ENCODE measurements around the gene LSAMP. TPM values are rescaled to one million over a fixed set of nuclear protein-coding genes. Genes with fewer than 3 reads are reported as not detected.

The LSAMP gene
- total RNA-seq, 1 experiment from 2014 or later = 0.90 TPM

DNA sequence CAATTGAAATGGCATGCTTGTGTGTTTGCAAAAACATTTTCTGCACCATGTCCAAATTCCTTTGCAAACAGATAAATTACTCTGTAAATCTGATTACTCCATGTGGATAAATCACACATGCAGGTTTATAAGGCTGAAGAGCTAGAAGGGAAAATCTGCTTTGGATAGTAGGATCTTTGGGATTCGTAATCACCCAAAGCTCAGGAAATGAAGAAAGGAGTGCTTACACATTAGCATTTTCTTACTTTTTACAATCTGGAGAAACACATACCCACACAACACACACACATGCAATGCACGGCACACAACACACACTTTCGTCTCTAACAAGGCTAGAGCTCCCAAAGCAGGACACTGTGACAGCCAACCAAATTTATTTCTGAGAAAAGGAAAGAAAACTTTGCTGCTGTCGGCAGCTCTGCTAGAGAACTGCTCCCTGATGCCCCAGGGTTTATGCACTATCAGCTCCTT, 2.1 kb downstream of the LSAMP start:
- no CpG with 5 or more reads among the region's 4 CpGs for WGBS (ENCODE audit: extremely low coverage, insufficient read length, low lambda C conversion rate)
- Histone ChIP-seq H4K8ac (replicated peaks; ENCODE audit: insufficient read length, low read depth, low read length) (no peak overlapping the region), H3T11ph (ENCODE audit: low read length) (no peak overlapping the region), H3K9ac (ENCODE audit: extremely low read depth, insufficient read length, low read length) (no peak overlapping the region), H3K56ac (ENCODE audit: insufficient read length, low read depth, low read length) (no peak overlapping the region), H3K18ac (ENCODE audit: insufficient read length, low read depth, low read length) (no peak overlapping the region), H3K14ac (ENCODE audit: insufficient read depth, low read length) (no peak overlapping the region), H4K20me1 (ENCODE audit: control insufficient read depth, insufficient read depth, insufficient read length) (no peaks in the 10 kb centered on the region), H3K9me3 (ENCODE audit: control insufficient read depth, low read depth, low read length) (no peaks in the 10 kb centered on the region), H3K27me3 (ENCODE audit: insufficient read depth, low read length) (no peaks in the 10 kb centered on the region; the same call in 1 of the 2 replicates), H2AK5ac (ENCODE audit: insufficient read length, low read length) (no peak overlapping the region), H2BK120ac (ENCODE audit: low read depth, low read length, poor library complexity, severe bottlenecking) (no peak overlapping the region), H2BK15ac (ENCODE audit: low read depth, low read length) (no peak overlapping the region), H4K91ac (ENCODE audit: insufficient read length, low read depth, low read length) (no peak overlapping the region), H2BK20ac (ENCODE audit: low read depth, low read length, poor library complexity, severe bottlenecking) (no peak overlapping the region), H3K27ac (ENCODE audit: insufficient read length, low read depth, low read length) (no peak overlapping the region), H4K5ac (ENCODE audit: insufficient read length, low read depth, low read length) (no peak overlapping the region), H2AFZ (ENCODE audit: low read length) (no peak overlapping the region), H2BK5ac (ENCODE audit: insufficient read length, low read length) (no peak overlapping the region), H3K23ac (ENCODE audit: insufficient read length, low read depth, low read length) (no peak overlapping the region), H3K23me2 (ENCODE audit: insufficient read length, low read depth, low read length, poor library complexity, severe bottlenecking) (peaks cover 6% of the 10 kb centered on the region), H3K4ac (ENCODE audit: low read depth, low read length) (no peak overlapping the region), H3K4me2 (ENCODE audit: insufficient read depth, insufficient read length, low read length) (no peak overlapping the region), H2BK12ac (ENCODE audit: insufficient read length, low read depth, low read length) (no peak overlapping the region), H3K79me2 (ENCODE audit: insufficient read depth, low read length) (no peaks in the 10 kb centered on the region), H3K79me1 (ENCODE audit: insufficient read depth, low read depth, low read length, poor library complexity, severe bottlenecking) (no peaks in the 10 kb centered on the region), H3K4me1 (ENCODE audit: insufficient read depth, low read length) (no peaks in the 10 kb centered on the region)
- peaks cover 29 to 37% of the 10 kb centered on the region in 2 experiments for H3K4me1 Mint-ChIP-seq
- no peak overlapping the region for H3K27ac Mint-ChIP-seq
- no peaks in the 10 kb centered on the region for H3K36me3 Mint-ChIP-seq (ENCODE audit: insufficient read depth in 1 of 3, low read depth in 3 of 3)
- no peaks in the 10 kb centered on the region for H3K9me3 Mint-ChIP-seq
- H3K4me3 Mint-ChIP-seq = peak overlapping the region in 1 of 2 experiments; percentile 69; a peak in 4 of 5 replicates
- no peak for DNase-seq
- TF ChIP-seq, protein P1, sequence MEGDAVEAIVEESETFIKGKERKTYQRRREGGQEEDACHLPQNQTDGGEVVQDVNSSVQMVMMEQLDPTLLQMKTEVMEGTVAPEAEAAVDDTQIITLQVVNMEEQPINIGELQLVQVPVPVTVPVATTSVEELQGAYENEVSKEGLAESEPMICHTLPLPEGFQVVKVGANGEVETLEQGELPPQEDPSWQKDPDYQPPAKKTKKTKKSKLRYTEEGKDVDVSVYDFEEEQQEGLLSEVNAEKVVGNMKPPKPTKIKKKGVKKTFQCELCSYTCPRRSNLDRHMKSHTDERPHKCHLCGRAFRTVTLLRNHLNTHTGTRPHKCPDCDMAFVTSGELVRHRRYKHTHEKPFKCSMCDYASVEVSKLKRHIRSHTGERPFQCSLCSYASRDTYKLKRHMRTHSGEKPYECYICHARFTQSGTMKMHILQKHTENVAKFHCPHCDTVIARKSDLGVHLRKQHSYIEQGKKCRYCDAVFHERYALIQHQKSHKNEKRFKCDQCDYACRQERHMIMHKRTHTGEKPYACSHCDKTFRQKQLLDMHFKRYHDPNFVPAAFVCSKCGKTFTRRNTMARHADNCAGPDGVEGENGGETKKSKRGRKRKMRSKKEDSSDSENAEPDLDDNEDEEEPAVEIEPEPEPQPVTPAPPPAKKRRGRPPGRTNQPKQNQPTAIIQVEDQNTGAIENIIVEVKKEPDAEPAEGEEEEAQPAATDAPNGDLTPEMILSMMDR (conservative IDR thresholded peaks at IDR 0.05) = no peak
- peaks cover 27% of the 10 kb centered on the region for H3K27me3 Mint-ChIP-seq (ENCODE audit: low read depth)
